ENCODE data around the gene INPP5A. TPM values are rescaled to one million over a fixed set of nuclear protein-coding genes. Genes with fewer than 3 reads are reported as not detected.
"Not testable (repeated sequence)": the region's sequence is repeated elsewhere in the genome, so short reads cannot be mapped to it uniquely, and the experiment has no call there.

Gene INPP5A
- total RNA-seq, 2 donors from 2014 or later = 65.2 to 102 TPM

DNA sequence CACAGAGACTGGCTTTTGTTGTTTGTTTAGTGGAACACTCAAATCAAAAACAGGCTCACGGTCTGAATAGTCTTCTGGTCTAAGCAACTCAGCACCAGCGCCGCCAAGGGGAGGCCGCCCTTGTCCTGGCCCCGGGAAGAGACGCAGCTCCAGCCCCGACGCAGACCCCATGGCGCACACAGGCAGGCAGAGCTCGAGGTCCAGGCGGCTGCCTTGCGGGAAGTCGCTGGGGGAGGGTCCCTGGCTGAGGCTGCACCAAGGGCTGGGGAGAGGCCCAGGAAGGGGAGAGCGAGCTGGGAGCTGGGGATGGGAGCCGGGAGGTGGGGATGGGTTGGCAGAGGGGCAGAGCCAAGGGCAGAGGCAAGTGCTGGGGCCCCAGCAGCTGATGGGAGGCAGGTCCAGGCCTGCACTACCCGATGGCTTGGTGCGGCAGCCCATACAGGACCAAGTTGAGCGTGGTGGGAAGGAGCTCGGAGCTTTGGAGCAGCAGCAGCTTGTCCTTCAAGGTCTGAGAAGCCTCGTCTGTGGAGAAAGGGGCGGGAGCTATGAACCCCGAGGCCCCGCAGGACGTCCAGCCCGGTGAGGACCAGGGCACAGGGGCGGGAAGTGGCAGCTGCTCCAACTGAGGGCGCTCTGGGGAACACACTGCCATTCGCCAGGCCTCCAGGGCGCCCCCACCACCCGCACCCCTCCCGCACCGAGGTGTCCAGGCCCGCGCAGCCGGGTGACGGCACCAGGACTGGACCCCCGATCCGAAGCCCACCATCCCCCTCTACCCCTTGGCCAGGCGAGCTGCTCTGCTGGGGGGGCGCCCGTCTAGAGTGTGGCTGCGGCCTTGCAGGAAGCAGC, 271.0 kb downstream of the INPP5A start:
- intact Hi-C loops (cut with DNase I) = loop anchor here in 1 of 2 donors (5.0 kb wide), 1 partner anchor 546 kb away; no protein-coding TSS in a partner anchor
- DNase-seq (ENCODE audit: low spot score) = peak; percentile 77

DNA sequence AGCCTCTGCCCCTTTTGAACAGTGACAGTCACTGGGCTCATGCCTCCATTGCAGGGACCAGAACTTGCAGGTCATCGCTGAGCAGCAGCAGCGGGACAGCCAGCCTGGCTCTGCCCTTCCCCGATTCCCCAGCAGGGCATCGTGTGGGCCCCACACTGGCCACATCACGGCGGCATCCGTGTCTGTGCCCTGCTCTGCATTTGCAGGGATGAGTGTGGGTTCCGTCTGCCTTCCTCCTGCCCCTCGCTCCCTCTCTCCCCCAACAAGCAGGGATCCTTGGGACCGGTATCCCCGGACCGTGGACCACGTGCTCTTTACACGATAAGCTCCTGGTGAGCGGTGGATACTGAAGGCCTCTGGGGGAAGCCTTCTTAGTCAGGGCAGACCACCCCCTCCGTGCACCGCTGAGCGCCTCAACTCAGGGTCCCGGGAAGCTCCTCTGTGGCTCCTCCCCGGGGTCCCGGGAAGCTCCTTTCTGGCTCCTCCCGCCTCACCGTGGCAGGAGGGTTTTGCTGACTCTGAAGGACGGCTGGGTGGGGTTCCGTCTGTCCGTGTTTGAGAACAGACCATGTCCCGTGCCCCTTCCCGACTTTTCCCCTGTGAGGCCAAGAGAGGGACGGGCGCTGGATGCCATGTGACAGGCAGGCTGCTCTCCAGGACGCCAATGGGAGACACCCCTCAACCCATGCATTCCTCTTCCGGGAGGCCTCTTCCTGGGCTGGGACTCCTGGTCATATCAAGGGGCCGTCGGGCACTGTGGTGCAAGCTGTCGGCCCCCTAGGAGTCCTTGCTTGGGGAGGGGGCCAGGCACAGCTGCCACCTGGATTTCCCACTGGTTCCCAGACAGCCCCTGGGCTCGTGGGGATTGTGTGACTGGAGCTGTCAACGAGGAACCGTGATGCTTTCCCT, 271.9 kb downstream of the INPP5A start:
- intact Hi-C loops (cut with DNase I) = loop anchor here in 1 of 2 donors (5.0 kb wide), 1 partner anchor 547 kb away; no protein-coding TSS in a partner anchor
- DNase-seq (ENCODE audit: low spot score) = peak; percentile 49

DNA sequence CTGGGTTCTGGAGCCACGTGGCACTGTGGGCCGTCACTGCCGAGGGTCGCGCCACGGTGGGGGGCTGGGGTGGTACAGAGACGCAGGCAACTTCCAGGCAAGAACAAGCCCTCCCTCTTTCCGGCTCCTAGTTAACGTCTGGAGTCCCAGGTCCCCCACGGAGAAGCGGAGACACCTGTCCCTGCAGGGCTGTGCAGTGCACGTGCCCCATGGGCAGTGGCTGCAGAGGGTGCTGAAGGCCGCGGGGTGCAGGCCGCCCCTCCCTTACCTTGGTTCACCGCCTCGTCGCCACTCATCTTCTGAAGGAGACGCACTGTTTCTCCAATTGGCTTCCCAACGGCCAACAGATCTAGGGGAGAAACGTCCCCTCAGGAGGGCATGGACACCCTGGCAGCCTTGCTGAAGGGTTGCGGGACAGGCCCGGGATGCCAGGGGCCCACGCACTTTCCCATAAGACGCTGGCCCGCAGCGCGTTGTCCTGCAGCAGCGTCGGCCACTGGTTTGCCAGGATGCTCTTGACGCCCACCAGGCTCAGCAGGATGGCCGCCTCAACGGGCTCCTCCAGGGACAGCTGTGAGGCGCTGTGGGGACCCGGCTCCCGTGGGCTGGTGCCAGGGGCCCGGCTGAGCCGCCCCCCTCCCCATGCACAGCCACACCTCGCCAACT, 272.7 kb downstream of the INPP5A start:
- intact Hi-C loops (cut with DNase I) = no loop called here
- DNase-seq (ENCODE audit: low spot score) = peak; percentile 74

DNA sequence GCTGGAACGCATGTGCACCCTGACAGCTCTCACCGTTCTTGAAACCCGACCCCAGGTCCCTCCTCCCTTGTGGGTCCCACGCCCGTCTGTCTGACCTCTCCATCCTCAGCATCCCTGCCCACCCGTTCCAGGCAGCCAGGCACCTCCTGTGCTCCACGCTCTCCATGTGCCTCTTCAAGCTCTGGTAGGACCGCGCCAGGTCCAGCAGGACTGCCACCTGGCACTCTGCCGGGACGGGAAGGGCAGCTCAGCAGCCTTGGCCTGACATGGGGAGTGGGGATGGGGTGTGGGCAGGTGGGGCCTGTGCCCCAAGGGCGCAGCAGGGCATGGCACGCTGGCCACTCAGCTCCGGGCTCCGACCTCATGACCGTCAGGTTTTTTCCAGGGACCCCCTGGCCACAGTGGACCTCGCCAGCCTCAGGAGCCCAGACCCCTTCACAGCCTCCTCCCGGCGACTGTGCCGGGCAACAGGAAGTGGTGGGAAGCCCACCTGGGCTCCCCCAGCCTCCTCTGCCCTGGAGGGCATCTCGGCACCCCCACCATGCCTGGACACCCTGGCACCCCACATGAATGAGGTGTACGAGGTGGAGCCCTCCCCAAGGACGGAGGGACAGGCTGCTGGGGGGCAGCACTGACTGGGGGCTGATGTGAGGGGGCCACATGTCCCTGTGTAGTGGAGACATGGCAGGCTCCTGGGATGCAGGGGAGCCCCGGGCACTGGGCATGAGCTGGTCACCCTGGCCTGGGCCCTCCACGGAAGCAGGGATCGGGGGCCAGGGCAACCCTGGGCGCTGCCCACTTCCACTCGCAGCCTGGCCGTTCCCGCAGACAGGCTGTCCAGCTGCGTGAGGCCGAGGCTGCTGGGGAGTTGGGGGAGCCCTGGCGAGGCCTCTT, 273.5 kb downstream of the INPP5A start:
- peak; percentile 78 for DNase-seq (ENCODE audit: low spot score)
- intact Hi-C loops (cut with DNase I) = no loop called here

DNA sequence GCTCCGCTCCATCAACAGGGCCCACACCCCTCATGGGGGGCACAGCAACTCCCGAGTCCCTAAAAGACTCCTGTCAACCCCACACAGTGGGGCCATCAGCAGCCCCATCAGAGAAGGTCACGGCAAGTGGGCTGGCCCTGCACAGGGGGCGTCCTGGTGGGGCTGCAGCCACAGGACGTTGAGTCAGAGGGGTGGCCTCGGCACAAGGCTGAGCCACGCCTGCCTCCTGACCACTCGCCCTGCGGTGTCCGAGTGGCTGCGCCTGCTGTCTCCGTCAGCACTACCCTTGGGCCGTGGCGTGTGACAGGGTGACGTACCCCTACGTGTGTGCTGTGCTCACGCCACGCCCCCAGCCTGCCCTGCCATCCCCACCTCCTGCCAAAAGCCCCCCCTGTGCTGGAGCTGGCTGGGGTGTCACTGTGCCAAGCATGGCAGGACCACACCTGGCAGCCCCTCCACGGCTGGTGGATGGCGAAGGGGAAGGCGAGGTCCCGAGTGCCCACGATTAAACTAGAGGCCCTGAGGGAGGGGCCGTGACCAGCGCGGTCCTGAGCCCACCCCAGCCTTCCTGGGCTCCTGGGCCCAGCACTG, 274.4 kb downstream of the INPP5A start:
- DNase-seq (ENCODE audit: low spot score) = peak; percentile 73
- intact Hi-C loops (cut with DNase I) = no loop called here

DNA sequence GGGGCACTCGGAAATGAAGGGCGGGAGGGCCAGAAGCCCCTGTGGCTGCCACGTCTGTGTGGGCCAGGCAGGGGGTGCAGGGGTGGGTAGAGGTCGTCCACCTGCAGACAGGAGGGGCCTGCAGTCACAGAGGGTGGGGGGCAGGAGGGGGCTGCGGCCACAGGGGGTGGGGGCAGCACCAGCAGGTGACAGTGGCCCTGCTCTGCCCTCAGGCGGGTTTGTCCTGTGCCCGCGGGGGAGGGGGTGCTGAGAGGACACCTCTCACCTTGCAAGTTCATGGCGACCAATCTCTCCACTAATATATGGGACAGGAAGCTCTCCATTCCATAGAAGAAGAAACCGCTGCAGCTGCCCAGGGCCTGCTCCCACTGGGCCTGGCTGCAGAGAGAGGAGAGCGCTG, 274.9 kb downstream of the INPP5A start:
- intact Hi-C loops (cut with DNase I) = no loop called here
- no peak for DNase-seq (ENCODE audit: low spot score)

DNA sequence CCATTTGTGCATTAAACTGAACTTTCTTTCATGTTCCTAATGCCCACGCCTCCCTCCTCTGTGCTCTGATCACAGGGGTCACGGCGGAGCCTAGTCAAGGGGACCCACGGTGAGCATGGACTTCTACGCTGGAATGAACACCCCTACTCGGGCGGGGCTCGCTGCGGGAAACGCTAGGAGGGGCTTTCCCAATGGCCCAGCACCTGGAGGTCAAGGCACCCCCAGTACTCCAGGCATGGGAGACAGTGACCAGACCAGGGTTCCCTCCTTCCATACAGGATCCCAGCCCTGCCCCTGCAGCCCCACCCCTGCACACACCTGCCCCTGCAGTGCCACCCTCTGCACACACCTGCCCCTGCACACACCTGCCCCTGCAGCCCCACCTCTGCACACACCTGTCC, 275.4 kb downstream of the INPP5A start:
- intact Hi-C loops (cut with DNase I) = no loop called here
- peak; percentile 59 for DNase-seq (ENCODE audit: low spot score)

DNA sequence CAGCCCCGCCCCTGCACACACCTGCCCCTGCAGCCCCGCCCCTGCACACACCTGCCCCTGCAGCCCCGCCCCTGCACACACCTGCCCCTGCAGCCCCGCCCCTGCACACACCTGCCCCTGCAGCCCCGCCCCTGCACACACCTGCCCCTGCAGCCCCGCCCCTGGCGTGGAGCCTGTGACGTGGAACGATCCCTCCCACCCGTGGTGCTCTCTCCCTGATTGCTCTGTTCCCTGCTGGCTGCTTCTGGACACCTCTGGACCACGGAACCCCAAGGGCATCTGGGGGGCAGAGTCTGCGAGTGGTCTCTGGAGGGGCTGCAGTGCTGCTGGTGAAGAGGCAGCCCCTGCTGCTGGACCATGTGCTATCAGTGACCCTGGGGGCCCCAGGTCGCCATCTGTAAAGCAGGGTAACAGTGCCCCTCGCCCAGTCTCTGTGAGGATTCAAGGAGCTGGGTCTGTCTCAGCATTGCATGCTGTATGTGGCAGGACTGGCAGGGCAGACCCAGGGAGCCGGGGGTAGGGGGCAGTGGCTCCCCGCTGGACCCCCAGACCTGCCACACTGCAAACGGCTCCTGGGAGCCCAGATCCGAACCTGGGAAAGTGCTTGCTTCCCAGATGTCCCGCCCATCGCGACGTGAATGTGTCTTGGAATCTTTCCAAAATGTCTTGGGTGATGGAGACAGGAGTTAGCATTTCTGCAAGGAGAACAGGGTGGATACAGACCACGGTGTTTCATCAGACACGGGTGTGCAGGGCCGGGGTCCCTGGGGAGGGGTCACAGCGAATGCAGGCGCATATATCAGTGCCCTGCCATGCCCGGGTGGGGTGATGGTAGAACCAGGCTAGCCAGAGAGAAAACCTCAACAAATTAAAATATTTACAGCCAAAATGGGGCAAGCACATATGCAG, 276.2 kb downstream of the INPP5A start:
- intact Hi-C loops (cut with DNase I) = no loop called here
- peak; percentile 66 for DNase-seq (ENCODE audit: low spot score)

DNA sequence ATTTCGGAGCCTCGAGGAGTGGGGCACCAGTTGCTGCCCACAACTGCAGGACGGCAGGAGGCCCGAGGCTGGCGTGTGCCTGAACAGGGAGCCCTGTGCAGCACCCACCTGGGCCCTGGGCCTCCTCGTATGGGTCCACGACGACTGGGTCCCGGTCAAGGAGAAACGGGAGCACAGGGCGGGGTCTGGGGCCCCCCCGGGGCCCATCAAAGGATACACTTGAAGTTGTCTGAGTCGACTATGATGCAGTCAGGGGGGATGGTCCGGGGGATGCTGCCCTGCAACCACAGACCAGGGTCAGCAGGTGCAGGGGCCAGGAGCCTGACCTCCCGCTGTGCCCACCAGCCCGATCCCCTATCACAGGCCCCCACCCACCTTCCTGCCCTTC, 276.9 kb downstream of the INPP5A start:
- DNase-seq (ENCODE audit: low spot score) = no peak

DNA sequence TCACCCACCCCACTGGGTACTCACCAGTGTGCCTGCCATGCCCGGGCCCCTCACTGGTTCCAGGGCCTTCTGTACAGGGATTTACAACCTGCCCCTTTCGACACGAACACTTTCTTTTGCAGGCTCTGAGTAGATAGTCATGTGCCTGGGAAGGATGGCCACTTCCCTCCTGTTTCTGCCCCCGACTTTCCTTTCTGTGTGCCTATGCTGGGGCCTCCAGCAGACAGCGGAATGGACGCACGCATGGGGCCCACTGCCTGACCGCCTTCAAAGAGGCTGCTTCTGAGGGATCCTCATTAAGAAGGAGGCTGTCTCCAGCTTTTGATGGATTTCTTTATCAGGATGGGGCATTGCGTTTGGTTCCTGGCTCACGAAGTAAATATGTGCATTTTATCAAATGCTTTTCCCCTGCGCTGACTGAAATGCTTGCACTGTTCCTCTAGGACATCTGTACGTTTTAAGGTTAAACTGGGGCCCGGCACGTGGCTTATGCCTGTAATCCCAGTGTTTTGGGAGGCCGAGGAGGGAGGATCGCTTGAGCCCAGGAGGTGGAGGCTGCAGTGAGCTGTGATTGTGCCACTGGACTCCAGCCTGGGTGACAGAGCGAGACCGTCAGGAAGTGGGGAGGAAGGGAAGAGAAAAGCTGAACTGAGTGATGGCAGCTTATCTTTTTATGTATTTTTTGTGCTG, 277.7 kb downstream of the INPP5A start:
- peak; percentile 56 for DNase-seq (ENCODE audit: low spot score)

More for the DNA sequence above, 276.9 kb downstream of the INPP5A start:
- intact Hi-C loops (cut with DNase I) = no loop called here

DNA sequence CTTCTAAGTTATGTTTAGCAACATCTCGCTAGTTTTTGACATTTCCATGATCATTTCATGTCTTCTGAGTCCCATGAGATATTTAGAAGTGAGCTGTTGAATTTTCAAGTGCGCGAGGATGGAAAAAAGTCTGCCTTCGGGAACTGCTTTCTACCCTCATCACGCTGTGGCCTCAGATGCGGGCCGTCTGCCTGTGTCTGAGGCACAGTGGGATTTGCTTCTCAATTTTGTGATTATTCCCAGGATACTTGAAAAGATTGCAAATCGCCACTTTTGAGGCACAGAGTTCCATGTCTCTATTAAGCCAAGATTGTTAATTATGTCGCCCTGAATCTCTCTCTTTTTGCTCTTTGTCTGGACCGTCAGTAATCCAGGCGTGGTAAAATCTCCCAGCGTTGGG, 279.1 kb downstream of the INPP5A start:
- intact Hi-C loops (cut with DNase I) = no loop called here
- no peak for DNase-seq (ENCODE audit: low spot score)

More for the DNA sequence above, 277.7 kb downstream of the INPP5A start:
- intact Hi-C loops (cut with DNase I) = no loop called here

DNA sequence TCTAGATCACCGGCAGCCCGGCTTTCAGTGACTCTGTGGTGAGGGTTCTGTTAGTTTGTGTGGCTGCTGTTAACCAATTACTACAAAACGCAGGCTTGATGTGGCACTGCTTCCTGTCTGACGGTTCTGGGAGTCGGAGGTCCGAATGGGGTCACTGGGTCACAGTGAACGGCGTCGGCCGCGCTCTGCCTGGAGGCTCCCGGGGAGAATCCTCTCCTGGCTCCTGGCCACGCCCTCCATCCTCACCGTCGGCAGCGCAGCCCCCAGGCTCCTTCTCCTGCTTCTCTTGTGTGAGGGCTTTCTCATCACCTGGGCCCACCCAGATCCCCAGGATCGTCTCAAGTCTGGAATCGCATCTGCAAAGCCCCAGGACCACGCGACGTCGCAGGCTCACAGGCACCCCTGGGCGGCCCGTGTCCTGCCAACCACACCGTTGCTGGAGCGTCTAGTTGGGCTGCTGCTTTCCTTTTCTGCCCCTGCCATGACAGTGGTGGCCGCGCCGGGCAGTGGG, 280.2 kb downstream of the INPP5A start:
- DNase-seq (ENCODE audit: low spot score) = peak; percentile 78
- intact Hi-C loops (cut with DNase I) = no loop called here

DNA sequence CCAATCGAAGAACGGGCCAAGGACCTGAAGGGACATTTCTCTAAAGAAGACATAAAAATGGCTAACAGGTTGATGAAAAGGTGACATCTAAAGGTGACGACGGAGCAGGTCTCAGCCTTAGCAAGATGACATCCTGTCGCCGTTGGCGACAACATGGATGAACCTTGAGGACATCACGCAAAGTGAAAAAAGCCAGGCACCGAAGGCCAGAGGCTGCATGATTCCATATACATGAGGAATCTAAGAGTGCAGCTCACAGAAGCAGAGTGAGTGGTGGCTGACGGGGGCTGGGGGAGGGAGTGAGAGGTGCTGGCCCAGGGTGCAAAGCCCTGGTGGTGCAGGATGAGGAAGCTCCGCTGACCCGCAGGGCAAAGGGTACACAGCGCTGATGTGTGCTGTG, 282.5 kb downstream of the INPP5A start:
- DNase-seq (ENCODE audit: low spot score) = peak; percentile 77
- intact Hi-C loops (cut with DNase I) = no loop called here

DNA sequence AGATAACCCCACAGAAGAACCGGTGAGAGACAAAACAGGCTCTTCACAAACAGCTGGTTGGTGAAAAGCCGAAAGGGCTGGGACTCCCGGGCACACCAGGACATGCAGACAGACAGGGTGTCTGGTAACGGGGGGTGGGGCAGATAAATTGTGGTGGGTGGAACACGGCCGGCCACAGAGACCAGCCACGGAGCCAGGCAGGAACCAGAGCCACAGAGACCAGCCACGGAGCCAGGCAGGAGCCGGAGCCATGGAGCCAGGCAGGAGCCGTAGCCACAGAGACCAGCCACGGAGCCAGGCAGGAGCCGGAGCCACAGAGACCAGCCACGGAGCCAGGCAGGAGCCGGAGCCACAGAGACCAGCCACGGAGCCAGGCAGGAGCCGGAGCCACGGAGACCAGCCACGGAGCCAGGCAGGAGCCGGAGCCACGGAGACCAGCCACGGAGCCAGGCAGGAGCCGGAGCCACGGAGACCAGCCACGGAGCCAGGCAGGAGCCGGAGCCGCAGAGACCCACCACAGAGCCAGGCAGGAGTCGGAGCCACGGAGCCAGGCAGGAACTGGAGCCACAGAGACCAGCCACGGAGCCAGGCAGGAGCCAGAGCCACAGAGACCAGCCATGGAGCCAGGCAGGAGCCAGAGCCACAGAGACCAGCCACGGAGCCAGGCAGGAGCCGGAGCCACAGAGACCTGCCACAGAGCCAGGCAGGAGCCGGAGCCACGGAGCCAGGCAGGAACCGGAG, 288.4 kb downstream of the INPP5A start:
- intact Hi-C loops (cut with DNase I); DNase-seq (ENCODE audit: low spot score): not testable (repeated sequence)

DNA sequence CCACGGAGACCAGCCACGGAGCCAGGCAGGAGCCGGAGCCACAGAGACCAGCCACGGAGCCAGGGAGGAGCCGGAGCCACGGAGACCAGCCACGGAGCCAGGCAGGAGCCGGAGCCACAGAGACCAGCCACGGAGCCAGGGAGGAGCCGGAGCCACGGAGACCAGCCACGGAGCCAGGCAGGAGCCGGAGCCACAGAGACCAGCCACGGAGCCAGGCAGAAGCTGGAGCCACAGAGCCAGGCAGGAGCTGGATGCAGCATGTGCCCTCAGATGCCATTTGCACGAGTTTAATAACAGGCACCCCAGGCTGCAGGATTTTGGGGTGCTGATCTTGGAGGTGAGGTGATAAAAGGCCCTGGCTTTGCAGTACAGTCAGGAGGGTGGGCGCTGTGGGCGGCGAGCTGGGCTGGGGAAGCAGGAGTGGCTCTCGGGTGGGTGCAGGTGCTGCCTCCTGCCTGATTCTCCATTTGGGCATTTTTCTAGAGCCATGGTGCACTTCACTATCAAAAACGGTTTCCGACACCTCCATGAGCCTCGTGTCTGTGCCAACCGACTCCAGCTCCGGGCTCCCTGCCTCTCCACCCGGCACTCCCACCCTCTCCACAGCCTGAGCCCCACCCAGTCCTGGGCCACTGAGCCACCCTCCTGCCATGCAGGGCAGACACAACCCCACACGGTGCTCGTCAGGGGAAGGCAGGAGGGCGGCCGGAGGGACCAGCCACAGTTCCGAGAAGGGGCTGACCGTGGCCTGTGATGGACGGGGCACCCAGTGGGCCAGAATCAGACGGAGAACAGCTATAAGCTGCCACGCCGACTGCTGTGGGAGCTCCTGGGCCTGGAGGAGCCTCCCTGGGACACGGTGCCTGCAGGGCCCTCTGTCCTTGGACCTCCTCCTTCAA, 289.2 kb downstream of the INPP5A start:
- intact Hi-C loops (cut with DNase I) = no loop called here
- DNase-seq (ENCODE audit: low spot score) = peak; percentile 75

Data from posterior vena cava (tissue), 2 donors.